Measurements from ENCODE around the gene B3GALT2. TPM values are rescaled to one million over a fixed set of nuclear protein-coding genes. Genes with fewer than 3 reads are reported as not detected.

B3GALT2 gene
- total RNA-seq, 2 donors from 2014 or later, result not detected

GRCh38 chr1:193212637-193213036 is 26.2 kb upstream of the B3GALT2 start:
- H3K36me3 ChIP-seq (ENCODE audit: control insufficient read depth, insufficient read depth, low read length), result peaks cover 77% of the 10 kb centered on the region
- TF ChIP-seq CTCF (conservative IDR thresholded peaks at IDR 0.05), result no peak
- 91 to 100% methylated on average over 1 to 2 of the region's 2 CpGs for WGBS, 2 experiments (ENCODE audit: insufficient coverage in 1 of 2, insufficient read length in 1 of 2)
- no peaks in the 10 kb centered on the region for H3K27me3 ChIP-seq (ENCODE audit: control insufficient read depth, insufficient read depth, low read length, poor library complexity, severe bottlenecking)
- DNase-seq, result no peak
- Mint-ChIP-seq H3K27me3 (ENCODE audit: insufficient read depth) (no peaks in the 10 kb centered on the region), H3K4me1 (peaks cover 20% of the 10 kb centered on the region), H3K27ac (no peak overlapping the region), H3K36me3 (ENCODE audit: low read depth) (peaks cover 79% of the 10 kb centered on the region), H3K4me3 (no peak overlapping the region), H3K9me3 (peaks cover 16% of the 10 kb centered on the region)
- H3K4me1 ChIP-seq (ENCODE audit: control insufficient read depth, insufficient read depth, low read length), result no peaks in the 10 kb centered on the region
- no peak overlapping the region for H3K9ac ChIP-seq (ENCODE audit: extremely low read depth, low read length, poor library complexity, severe bottlenecking)
- no peak overlapping the region for H3K27ac ChIP-seq (ENCODE audit: low read depth, low read length)
- H3K4me3 ChIP-seq (ENCODE audit: low read length), result no peak overlapping the region
- H3K9me3 ChIP-seq (ENCODE audit: control insufficient read depth, low read length), result peaks cover 44% of the 10 kb centered on the region

GRCh38 chr1:193211539-193211938 is 25.1 kb upstream of the B3GALT2 start:
- Mint-ChIP-seq H3K27ac (no peak overlapping the region), H3K36me3 (ENCODE audit: low read depth) (peaks cover 81% of the 10 kb centered on the region), H3K27me3 (ENCODE audit: insufficient read depth) (no peaks in the 10 kb centered on the region)

GRCh38 chr1:193210996-193211395 is 24.6 kb upstream of the B3GALT2 start:
- H3K9me3 ChIP-seq (ENCODE audit: control insufficient read depth, low read length), result peaks cover 58% of the 10 kb centered on the region
- TF ChIP-seq CTCF (conservative IDR thresholded peaks at IDR 0.05), result no peak
- DNase-seq, result no peak
- Mint-ChIP-seq H3K4me1 (peaks cover 16% of the 10 kb centered on the region), H3K36me3 (ENCODE audit: low read depth) (peaks cover 81% of the 10 kb centered on the region), H3K4me3 (no peak overlapping the region), H3K9me3 (peaks cover 33% of the 10 kb centered on the region), H3K27ac (no peak overlapping the region), H3K27me3 (ENCODE audit: insufficient read depth) (no peaks in the 10 kb centered on the region)
- peak overlapping the region; percentile 18 for H3K4me3 ChIP-seq (ENCODE audit: low read length)
- no peak overlapping the region for H3K9ac ChIP-seq (ENCODE audit: extremely low read depth, low read length, poor library complexity, severe bottlenecking)
- H3K36me3 ChIP-seq (ENCODE audit: control insufficient read depth, insufficient read depth, low read length), result peaks cover 82% of the 10 kb centered on the region
- H3K27ac ChIP-seq (ENCODE audit: low read depth, low read length), result no peak overlapping the region
- 98 to 100% methylated on average over 3 to 7 of the region's 7 CpGs for WGBS, 2 experiments (ENCODE audit: insufficient coverage in 1 of 2, insufficient read length in 1 of 2)
- no peaks in the 10 kb centered on the region for H3K27me3 ChIP-seq (ENCODE audit: control insufficient read depth, insufficient read depth, low read length, poor library complexity, severe bottlenecking)
- no peaks in the 10 kb centered on the region for H3K4me1 ChIP-seq (ENCODE audit: control insufficient read depth, insufficient read depth, low read length)

More at GRCh38 chr1:193211539-193211938, 25.1 kb upstream of the B3GALT2 start:
- Histone ChIP-seq H3K36me3 (ENCODE audit: control insufficient read depth, insufficient read depth, low read length) (peaks cover 81% of the 10 kb centered on the region), H3K27ac (ENCODE audit: low read depth, low read length) (no peak overlapping the region), H3K4me1 (ENCODE audit: control insufficient read depth, insufficient read depth, low read length) (no peaks in the 10 kb centered on the region), H3K27me3 (ENCODE audit: control insufficient read depth, insufficient read depth, low read length, poor library complexity, severe bottlenecking) (no peaks in the 10 kb centered on the region), H3K4me3 (ENCODE audit: low read length) (no peak overlapping the region), H3K9me3 (ENCODE audit: control insufficient read depth, low read length) (peaks cover 55% of the 10 kb centered on the region), H3K9ac (ENCODE audit: extremely low read depth, low read length, poor library complexity, severe bottlenecking) (no peak overlapping the region)
- H3K4me1 Mint-ChIP-seq, result peaks cover 16% of the 10 kb centered on the region
- no peak overlapping the region for H3K4me3 Mint-ChIP-seq
- no peak for TF ChIP-seq CTCF (conservative IDR thresholded peaks at IDR 0.05)
- no peak for DNase-seq
- 95% methylated on average over 1 of the region's 1 CpG; no CpG with 5 or more reads in 1 of the 2 experiments for WGBS, 2 experiments (ENCODE audit: insufficient coverage in 1 of 2, insufficient read length in 1 of 2)
- peaks cover 27% of the 10 kb centered on the region for H3K9me3 Mint-ChIP-seq

All from endodermal cell (in vitro differentiated cells).